Adipose tissue (tissue), 3 donors: ENCODE measurements around the gene FKBP5. TPM values are rescaled to one million over a fixed set of nuclear protein-coding genes. Genes with fewer than 3 reads are reported as not detected.
"Not testable (repeated sequence)": the region's sequence is repeated elsewhere in the genome, so short reads cannot be mapped to it uniquely, and the experiment has no call there.

Source experiments
- H3K27ac ChIP-seq: one replicate; pipeline ENCODE4 v1.5.1; 2013; ENCODE audit warnings: low read depth, low read length
- WGBS, 3 donors: extraction: QIAGEN DNeasy Blood & Tissue Kit; methylation state at CpG; one replicate each; pipeline ENCODE4 v1.1.7; 2013; 5-methylcytosine and 5-hydroxymethylcytosine counted together
- polyA plus RNA-seq, 3 donors: library from polyadenylated mRNA; stranded (reverse); fragments of 200-250 nt; gene quantifications; one replicate each; pipeline ENCODE4 v1.2.3, GENCODE V29; 2013
- donor health status: healthy with polysubstance abuse.
- donor health status: Bipolar disorder and iron deficiency.
- donor health status: healthy.

The FKBP5 gene
- polyA plus RNA-seq, 3 donors, result 111 to 356 (median 181) TPM

DNA sequence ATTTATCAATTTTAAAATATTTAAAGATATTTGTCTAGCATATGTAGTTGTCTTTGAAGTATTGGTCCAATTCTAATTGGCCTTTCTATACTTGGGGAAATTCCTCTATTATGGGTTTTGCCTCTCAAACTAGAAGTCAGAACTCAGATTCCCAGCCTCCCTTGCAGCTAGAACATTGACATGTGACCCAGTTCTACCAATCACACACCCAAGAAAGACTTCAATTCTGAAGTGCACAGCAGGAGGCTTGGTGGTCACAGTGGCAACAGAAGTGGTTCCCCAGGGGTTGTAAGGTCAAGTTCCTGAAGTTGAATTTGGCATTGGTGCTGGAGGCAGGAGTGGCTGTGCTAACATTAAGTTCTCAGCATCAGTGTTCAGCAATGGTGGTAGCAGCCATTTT lies 14.8 kb upstream of the FKBP5 start:
- H3K27ac ChIP-seq, result no peak overlapping the region

DNA sequence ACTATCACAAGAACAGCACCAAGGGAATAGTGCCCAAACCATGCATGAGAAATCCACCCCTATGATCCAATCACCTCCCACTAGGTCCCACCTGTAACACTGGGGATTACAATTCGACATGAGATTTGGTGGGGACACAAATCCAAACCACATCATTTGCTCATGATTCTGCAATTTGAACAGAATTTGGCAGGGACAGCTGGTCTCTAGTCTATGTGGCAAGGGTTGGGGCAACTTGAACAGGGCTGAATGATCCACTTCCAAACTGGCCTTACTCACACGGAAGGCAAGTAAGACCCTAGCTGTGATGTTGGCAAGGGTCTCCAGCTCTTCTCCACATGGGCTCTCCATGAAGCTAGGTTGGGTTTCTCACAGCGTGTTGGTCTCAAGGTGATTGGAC lies 10.1 kb upstream of the FKBP5 start:
- no peak overlapping the region for H3K27ac ChIP-seq
- 82 to 87% (median 83%) methylated on average over 3 of the region's 3 CpGs for WGBS, 3 donors

DNA sequence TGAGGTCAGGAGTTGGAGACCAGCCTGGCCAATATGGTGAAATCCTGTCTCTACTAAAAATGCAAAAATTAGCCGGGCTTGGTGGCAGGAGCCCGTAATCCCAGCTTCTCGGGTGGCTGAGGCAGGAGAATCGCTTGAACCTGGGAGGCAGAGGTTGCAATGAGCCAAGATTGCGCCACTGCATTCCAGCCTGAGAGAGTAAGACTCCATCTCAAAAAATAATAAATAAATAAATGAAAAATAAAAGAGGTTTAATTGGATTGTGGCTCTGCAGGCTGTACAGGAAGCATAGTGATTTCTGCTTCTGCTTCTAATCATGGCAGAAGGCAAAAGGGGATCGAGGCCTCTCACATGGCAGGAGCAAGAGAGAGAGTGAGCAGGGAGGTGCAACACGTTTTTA lies 9.7 kb upstream of the FKBP5 start:
- not testable (repeated sequence) for H3K27ac ChIP-seq
- 85 to 97% (median 87%) methylated on average over 7 of the region's 7 CpGs for WGBS, 3 donors

DNA sequence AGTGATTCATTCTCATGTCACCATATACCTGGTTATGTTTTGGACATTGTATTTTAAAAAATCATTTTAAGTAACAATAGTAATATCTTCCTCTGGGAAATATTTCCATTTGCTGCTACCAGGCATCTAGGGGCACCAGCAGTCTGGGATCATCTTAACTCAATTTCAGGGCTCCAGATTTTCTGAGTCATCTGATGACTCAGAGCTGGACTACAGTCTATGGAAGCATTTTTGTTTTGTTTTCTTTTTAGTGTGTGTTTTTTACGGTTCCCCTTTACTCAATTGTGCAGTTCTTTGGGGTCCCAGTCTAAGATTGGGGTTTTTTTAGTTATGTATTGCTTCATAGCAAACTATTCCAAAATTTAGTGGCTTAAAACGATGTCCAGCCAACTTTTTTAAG lies 5.7 kb upstream of the FKBP5 start:
- no peak overlapping the region for H3K27ac ChIP-seq
- 86 to 94% (median 88%) methylated on average over 2 of the region's 2 CpGs for WGBS, 3 donors

DNA sequence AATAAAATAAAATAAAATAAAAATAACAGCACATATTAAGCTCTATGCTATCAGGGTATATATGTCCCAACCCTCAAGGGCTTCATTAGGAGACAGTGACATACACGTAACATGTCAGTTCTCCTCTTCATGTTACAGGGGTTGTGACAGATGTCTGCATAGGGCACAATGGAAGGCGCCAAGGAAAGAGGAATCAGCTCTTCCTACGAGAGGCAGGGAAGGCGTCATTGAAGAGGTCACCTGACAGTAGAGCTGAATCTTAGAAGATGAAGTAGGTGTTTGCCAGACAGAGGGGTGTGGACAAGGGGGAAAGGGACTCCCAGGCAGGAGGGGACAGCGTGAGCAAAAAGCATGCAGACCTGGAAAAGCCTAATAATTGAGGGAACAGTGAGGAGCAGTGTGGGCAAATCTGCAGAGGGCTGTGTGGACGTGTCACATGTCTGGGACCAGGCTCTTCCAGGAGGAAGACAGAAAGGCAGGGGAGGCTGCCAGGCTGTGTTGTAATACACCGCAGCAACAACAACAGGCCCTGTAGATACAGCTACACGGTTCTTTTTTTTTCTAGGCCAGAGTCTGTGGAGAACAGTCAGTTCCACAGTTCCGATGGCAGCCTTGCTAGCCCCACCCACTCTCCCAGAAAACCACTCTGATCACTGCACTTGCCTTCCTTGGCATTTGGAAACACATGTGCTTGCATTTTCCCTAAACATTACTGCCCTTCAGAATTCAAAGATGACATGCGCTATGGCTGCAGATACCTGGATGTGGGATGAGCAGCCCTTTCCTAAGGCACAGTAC lies 2.5 kb upstream of the FKBP5 start:
- 40 to 58% (median 44%) methylated on average over 10 of the region's 10 CpGs for WGBS, 3 donors
- no peak overlapping the region for H3K27ac ChIP-seq

DNA sequence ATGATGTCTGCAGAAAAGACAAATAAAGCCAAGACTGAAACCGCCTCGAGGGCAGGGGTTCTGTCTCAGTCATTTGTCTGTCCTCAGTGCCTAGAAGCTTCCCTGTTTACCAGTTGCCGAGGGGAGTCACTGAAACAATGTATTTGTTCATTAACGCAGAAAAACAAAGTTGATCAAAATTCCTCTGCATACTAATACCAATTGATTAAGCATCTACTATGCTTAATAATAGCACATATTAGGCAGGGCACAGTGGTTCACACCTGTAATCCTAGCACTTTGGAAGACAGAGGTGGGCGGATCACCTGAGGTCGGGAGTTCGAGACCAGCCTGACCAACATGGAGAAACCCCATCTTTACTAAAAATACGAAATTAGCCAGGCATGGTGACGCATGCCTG lies 1.8 kb upstream of the FKBP5 start:
- no peak overlapping the region for H3K27ac ChIP-seq
- 95% methylated on average over 8 to 9 of the region's 9 CpGs for WGBS, 3 donors

DNA sequence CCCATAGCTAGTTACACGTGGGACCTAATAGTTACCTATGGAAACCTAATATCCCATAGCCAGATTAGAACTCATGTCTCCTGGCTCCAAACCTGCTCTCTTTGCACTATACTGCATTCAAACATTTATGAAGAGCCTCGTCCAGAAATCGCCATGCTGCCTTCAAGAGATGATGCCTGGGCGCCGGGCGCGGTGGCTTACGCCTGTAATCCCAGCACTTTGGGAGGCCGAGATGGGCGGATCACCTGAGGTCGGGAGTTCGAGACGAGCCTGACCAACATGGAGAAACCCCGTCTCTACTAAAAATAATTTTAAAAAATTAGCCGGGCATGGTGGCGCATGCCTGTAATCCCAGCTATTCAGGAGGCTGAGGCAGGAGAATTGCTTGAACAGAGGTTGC lies 1.3 kb upstream of the FKBP5 start:
- H3K27ac ChIP-seq, result not testable (repeated sequence)
- 97 to 98% (median 97%) methylated on average over 16 of the region's 16 CpGs for whole genome bisulfite sequencing, 3 donors

DNA sequence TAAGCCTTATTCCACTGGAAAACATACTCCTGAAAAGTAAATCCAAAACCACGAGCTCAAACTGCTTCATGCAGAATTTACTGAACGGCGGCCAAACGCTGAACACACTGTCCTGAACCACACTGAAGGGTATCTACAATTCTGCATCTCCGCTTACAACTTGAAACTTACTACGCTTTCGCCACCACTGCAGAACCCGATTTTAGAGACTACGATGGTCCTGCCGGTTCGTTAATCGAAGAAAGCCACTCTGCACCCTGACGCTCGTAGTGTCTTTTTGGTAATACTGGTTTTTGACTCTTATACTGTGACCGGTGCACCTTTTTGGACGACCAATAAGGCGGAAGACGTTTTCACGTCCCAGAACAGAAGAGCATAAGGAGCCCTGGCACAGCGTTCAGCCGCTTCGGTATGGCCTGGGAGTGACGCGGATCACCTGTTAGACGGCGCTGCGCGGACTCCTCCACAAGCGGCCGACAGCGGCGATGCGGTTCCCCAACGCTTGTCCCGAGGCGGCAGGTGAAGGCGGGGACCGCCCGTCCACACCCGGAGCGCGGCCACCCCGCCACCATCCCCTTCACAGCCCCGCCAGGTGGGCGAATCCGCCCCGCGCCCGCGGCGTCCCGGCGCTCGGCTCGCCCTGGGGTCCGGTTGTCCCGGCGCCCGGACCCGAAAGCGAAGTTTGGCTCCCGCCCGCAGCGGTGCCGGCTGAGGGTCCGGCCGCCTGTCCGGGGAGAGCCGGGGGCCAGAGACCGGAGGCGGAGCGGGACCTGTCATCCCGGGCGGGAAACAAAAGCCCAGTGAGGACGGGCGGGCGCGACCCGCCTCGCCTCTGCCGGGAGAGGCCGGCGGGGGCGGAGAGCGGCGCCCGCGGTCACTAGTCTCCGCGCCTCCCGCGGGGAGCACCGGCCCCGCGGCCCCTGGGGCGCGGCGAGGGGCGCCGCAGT lies 784 bp downstream of the FKBP5 start:
- H3K27ac ChIP-seq, result peak overlapping the region; percentile 91
- WGBS, 3 donors, result 0 to 1% (median 0%) methylated on average over 85 to 100 of the region's 100 CpGs

DNA sequence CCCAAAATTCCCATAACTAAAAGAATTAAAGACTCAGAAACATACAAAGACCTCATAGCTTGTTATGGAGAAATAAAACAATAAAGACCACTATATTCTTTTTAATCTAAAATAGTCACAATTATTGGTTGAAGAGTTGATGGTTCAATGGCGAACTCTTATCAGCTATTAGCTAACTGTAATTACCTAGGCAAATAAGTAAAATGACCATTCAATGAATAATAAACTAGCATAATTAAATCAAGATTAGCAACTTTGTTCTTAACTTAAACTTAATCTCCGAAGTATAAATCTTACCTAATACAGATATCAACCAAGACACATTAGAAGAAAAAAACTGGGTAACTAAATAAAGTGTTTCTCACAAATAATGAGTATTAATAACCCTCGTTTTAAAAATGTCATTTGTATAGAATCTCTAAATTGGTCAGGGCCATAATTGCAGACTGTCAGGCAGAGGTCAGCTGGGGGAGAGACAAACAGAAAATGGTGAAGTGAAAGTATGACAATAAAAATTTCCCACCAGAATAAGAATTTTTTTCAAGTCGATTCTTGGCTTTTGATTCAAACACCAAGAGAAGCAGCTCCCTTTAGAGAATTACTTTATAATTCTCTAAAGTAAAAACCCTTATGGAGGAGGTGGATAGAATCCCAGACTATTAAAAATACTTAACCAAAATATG lies 1.7 kb downstream of the FKBP5 start:
- H3K27ac ChIP-seq, result no peak overlapping the region
- WGBS, 3 donors, result 36 to 51% (median 43%) methylated on average over 4 of the region's 4 CpGs

DNA sequence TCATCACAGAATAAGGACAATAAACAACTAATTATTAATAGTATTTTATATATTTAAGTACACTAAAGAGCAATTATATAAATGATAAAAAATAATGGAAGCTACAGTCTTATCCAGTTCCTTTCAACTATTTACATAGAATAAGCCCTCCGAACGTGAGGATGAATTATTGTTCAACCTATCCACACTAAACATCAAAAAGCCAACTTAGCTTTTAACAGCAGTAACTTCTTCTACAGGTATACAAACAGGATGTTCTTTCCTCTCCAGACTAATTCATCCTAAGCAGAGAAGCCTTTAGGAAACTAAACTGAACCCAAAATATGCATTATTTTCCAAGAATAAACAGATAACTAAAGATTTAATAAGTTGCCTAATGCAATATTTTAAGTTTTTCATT lies 2.3 kb downstream of the FKBP5 start:
- no peak overlapping the region for H3K27ac ChIP-seq
- WGBS, 3 donors, result 43 to 59% (median 48%) methylated on average over 2 of the region's 2 CpGs

DNA sequence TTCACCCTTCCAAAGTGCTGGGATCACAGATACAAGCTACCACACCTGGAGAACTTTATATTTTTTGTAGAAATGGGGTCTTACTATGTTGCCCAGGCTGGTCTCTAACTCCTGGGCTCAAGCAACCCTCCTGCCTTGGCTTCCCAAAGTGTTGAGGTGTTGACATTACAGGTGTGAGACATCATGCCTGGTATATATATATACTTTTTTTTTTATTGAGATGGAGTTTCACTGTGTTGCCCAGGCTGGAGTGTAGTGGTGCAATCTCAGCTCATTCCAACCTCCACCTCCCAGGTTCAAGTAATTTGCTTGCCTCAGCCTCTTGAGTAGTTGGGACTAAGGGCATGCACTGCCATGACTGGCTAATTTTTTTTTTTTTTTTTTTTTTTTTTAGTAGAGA lies 5.4 kb downstream of the FKBP5 start:
- H3K27ac ChIP-seq, result no peak overlapping the region

DNA sequence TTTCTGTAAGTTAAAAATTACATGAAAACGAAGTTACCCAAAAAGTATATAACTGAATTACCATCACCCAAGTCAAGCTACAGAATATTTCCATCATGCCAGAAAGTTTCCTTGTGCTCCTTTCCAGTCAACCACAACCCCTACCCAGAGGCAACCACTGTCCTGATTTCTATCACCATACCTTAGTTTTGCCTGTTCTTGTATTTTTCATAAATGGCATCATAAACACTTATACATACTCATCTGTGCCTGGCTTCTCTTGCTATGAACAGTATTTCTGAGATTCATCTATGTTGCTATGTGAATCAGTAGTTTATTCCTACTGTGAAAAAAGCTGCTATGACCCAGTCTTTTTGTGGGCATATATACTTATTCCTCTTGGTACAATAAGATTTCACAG lies 7.4 kb downstream of the FKBP5 start:
- H3K27ac ChIP-seq, result no peak overlapping the region
- 79 to 92% (median 86%) methylated on average over 1 of the region's 1 CpG for WGBS, 3 donors

DNA sequence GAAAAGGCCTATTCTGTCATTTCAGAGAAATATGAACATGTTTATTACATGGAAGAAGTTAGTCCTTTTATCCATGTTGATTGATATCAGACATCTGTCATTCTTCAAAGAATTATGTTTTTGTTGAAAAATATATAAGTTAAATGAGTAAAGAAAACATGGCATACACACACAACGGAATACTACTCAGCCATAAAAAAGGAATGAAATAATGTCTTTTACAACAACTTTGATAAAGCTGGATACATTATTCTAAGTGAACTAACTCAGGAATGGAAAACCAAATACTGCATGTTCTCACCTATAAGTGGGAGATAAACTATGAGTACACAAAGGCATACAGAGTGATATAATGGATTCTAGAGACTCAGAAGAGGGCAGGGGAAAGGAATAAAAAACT lies 9.3 kb downstream of the FKBP5 start:
- WGBS, 3 donors, result 98 to 100% (median 100%) methylated on average over 1 of the region's 1 CpG
- H3K27ac ChIP-seq, result no peak overlapping the region

DNA sequence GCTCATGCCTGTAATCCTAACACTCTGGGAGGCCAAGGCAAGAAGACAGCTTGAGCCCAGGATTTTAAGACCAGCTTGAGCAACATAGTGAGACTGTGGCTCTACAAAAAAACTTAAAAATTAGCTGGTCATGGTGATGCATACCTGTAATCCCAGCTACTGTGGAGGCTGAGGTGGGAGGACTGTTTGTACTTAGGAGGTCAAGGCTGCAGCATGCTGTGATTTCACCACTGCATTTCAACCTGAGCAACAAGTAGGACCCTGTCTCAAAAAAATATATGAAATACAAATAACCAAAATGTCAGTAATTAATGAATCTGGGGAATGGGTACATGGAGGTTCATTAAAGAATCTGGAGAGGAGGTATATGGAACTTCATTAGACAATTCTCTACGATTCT lies 9.9 kb downstream of the FKBP5 start:
- no peak overlapping the region for H3K27ac ChIP-seq
- 97 to 100% (median 97%) methylated on average over 1 of the region's 1 CpG for WGBS, 3 donors

DNA sequence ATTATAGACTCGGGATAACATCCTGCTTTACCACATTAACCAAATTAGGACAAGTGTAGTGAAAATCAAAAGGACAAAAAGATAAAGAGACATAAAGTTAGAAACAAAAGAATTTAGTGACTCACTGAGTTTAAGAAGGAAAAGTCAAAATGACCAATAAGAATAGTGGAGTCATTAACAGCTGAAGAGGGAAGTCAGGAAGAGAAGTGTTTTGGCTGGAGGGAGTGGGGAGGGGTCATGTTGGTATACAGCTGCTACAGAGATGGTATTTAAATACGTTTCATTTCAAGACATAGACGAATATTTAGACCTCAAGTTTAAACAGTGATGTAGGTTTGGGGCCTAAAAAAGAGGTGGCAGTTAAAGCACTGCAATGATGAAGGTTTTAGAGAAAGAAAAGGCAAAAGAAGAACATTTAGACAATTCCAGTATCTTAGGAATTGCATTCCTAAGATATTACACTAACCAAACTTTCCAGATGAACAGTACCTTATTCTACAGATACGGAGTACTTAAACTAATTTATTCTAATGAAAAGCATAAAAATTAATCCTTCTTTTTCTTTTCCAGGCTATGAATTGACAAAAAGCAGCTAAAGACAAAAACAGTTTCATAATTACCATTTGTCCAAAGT lies 10.6 kb downstream of the FKBP5 start:
- H3K27ac ChIP-seq, result no peak overlapping the region
- 60 to 80% (median 64%) methylated on average over 4 of the region's 4 CpGs for WGBS, 3 donors

DNA sequence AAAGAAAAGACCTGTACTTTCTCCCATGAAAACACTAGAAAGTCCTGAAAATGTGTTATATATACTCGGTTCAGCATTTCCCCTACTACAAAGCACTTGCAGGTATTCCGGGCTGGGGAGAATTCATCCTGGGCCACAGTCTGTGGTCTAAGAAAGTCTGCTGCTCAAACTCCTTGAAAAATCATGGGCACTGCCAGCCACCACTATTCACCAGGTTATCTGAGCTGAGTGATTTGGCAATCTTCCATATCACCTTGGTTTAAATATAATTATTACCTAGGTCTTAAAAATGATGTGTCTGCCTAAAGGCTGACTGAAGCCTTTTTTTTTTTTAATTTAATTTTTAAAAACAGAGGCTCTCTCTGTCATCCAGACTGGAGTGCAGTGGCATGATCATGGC lies 11.3 kb downstream of the FKBP5 start:
- 63 to 95% (median 93%) methylated on average over 2 of the region's 2 CpGs for WGBS, 3 donors

DNA sequence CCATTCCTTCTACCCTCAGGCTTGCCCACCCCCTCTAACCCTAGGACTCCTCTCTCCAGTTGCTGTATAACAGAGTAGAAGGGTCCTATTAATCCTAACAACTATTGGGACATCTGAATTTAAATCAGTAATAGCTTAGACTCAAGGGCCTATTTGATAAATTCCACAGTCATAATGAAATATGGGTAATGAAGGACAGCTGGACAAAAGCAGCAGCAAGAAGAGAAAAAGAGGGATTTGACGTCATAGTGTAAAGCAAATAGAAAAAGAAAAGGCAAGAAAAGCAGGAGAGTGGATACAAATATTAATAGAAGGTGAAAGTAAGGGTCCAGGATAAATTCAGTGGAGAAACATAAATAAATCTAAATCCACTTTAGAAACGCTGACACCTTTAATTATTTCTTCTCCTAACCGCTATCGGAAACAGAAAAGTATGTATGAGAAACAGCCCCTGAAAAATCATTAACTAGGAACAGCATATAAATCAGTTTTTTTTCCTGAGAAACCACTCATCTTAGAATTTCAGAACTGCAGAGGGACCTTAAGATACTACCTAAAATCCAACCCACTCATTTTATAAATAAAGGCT lies 12.8 kb downstream of the FKBP5 start:
- no peak overlapping the region for H3K27ac ChIP-seq
- 73 to 87% (median 86%) methylated on average over 4 of the region's 4 CpGs for WGBS, 3 donors

More for the DNA sequence above, 11.3 kb downstream of the FKBP5 start:
- no peak overlapping the region for H3K27ac ChIP-seq

DNA sequence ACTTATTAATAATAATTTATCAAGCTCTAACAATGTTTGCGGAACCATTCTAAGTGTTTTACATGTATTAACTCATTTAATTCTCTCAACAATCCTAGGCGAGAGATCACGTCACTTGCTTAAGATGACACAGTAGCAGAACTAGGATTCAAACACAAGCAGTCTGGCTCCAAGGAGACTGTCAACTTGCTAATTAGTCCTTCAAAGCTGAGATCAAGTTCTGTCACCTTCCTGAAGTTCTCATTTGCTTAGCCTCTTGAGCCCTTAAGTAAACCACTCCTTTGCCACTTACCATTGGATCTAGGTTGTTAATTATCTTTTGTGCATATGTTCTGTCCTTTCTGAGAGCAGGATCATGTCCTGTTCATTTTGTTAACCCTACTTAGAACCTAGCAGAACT lies 14.1 kb downstream of the FKBP5 start:
- H3K27ac ChIP-seq, result no peak overlapping the region
- 94 to 96% (median 95%) methylated on average over 3 of the region's 3 CpGs for WGBS, 3 donors
